Astrocyte (in vitro differentiated cells and primary cell): ENCODE measurements around the gene ABI1.

Source experiments
- EZH2 ChIP-seq: IDR thresholded peaks from 2 replicates; pipeline ENCODE4 v1.6.1; 2012; ENCODE audit warnings: mild to moderate bottlenecking, low read length, inconsistent platforms; ENCODE audit not compliant: insufficient read depth
- TF ChIP-seq, protein P1 (sequence below): IDR thresholded peaks from 2 replicates; pipeline ENCODE4 v1.5.1; 2011; ENCODE audit warnings: low read depth, mild to moderate bottlenecking, inconsistent platforms, low read length, moderate library complexity; ENCODE audit not compliant: insufficient read depth

DNA sequence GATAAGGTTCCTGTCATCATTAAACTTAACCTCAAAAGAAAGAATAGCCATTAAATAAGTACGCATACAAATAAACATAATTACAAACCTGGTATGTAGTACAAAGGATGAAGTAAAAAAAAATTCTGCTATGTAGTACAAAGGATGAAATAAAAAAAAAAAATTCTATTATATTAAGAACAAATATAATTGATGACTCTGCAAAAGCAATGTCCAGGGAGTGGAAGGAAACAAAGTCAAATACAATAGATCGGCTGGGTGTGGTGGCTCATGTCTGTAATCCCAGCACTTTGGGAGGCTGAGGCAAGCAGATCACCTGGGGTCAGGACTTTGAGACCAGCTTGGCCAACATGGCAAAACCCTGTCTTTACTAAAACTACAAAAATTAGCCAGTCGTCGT lies 56.9 kb downstream of the ABI1 start:
- TF ChIP-seq, protein P1, sequence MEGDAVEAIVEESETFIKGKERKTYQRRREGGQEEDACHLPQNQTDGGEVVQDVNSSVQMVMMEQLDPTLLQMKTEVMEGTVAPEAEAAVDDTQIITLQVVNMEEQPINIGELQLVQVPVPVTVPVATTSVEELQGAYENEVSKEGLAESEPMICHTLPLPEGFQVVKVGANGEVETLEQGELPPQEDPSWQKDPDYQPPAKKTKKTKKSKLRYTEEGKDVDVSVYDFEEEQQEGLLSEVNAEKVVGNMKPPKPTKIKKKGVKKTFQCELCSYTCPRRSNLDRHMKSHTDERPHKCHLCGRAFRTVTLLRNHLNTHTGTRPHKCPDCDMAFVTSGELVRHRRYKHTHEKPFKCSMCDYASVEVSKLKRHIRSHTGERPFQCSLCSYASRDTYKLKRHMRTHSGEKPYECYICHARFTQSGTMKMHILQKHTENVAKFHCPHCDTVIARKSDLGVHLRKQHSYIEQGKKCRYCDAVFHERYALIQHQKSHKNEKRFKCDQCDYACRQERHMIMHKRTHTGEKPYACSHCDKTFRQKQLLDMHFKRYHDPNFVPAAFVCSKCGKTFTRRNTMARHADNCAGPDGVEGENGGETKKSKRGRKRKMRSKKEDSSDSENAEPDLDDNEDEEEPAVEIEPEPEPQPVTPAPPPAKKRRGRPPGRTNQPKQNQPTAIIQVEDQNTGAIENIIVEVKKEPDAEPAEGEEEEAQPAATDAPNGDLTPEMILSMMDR = no peak
- no peak for TF ChIP-seq EZH2
